ENCODE data around the gene RWDD1.

- TF ChIP-seq CTCF (IDR thresholded peaks at IDR 0.05), result no peak
- TF ChIP-seq EP300 (IDR thresholded peaks at IDR 0.05), result no peak
- TF ChIP-seq POLR2AphosphoS5 (IDR thresholded peaks at IDR 0.05), result no peak
- no peak for TF ChIP-seq POLR2A (IDR thresholded peaks at IDR 0.05)
These were observed 54.6 kb downstream of the RWDD1 start for GRCh38 chr6:116625872-116626271.

All from gastroesophageal sphincter (tissue), 3 donors.